Right lobe of liver (tissue), 4 donors: ENCODE results near the gene LRIT3.

ENCODE experiments used
- POLR2A ChIP-seq: fragments of 450-650 bp; IDR thresholded peaks from one replicate; pipeline ENCODE4 v1.6.1; 2017; ENCODE audit warnings: antibody characterized with exemption, mild to moderate bottlenecking
- TF ChIP-seq, protein P1 (sequence below), 4 donors: fragments of 200-600 bp in 3 of 4; fragments of 450-650 bp in 1 of 4; IDR thresholded peaks; one replicate each; pipeline versions ENCODE4 v1.5.1 to v1.8.0; 2016 to 2022; ENCODE audit warnings: antibody characterized with exemption in 4 of 4, mild to moderate bottlenecking in 2 of 4
- donor health status: DM: no; HTN: no; CAD: no.
- donor health status: DM: no; HTN: no; CAD: no.
- donor health status: DM: no; HTN: yes; CAD: no.

DNA sequence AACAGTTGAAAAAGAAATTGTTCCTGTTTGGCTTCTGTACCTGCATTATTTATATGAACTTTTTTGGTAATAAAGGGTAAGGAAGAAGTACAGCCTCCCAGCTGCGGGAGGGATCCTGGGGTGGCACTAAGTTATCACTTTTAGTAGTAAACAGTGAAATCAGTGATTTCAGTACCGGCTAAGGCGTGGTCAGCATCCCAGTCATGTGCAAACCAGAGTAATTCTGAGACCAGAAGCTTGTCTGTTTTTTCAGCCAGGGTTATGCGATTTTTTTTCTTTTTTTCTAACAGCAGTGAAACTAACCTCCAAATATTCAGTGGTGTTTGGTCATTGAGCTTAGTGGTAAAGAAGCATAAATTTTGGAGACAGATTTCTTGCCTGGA, 68.1 kb downstream of the LRIT3 start:
- TF ChIP-seq, protein P1, sequence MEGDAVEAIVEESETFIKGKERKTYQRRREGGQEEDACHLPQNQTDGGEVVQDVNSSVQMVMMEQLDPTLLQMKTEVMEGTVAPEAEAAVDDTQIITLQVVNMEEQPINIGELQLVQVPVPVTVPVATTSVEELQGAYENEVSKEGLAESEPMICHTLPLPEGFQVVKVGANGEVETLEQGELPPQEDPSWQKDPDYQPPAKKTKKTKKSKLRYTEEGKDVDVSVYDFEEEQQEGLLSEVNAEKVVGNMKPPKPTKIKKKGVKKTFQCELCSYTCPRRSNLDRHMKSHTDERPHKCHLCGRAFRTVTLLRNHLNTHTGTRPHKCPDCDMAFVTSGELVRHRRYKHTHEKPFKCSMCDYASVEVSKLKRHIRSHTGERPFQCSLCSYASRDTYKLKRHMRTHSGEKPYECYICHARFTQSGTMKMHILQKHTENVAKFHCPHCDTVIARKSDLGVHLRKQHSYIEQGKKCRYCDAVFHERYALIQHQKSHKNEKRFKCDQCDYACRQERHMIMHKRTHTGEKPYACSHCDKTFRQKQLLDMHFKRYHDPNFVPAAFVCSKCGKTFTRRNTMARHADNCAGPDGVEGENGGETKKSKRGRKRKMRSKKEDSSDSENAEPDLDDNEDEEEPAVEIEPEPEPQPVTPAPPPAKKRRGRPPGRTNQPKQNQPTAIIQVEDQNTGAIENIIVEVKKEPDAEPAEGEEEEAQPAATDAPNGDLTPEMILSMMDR (IDR thresholded peaks at IDR 0.05), result no peak
- no peak for TF ChIP-seq POLR2A
